Fibroblast of lung (primary cell): ENCODE measurements around the gene CACFD1. TPM values are rescaled to one million over a fixed set of nuclear protein-coding genes. Genes with fewer than 3 reads are reported as not detected.

ENCODE experiments used
- DNase-seq, 2 donors: peaks; one replicate each; pipeline versions ENCODE4 v3.0.0 to v3.0.0-alpha.2; 2010; ENCODE audit warnings: low read depth in 2 of 2
- H2AFZ ChIP-seq: 2 replicates; pipeline ENCODE4 v1.5.1; 2012; ENCODE audit warnings: low read length, control low read depth, inconsistent platforms
- H3K27ac ChIP-seq: 2 replicates; pipeline ENCODE4 v1.5.1; 2011; ENCODE audit warnings: low read length, control low read depth; ENCODE audit not compliant: insufficient read depth
- H3K27me3 ChIP-seq: 2 replicates; pipeline ENCODE4 v1.5.1; 2011; ENCODE audit warnings: mild to moderate bottlenecking, low read length; ENCODE audit not compliant: control insufficient read depth, insufficient read depth
- H3K36me3 ChIP-seq: 2 replicates; pipeline ENCODE4 v1.5.1; 2011; ENCODE audit warnings: low read length; ENCODE audit not compliant: control insufficient read depth, insufficient read depth
- H3K4me1 ChIP-seq: 2 replicates; pipeline ENCODE4 v1.5.1; 2011; ENCODE audit warnings: low read length; ENCODE audit not compliant: control insufficient read depth, insufficient read depth; ENCODE audit errors: extremely low read depth
- H3K4me2 ChIP-seq: 2 replicates; pipeline ENCODE4 v1.5.1; 2011; ENCODE audit warnings: low read length, control low read depth; ENCODE audit not compliant: insufficient read depth; ENCODE audit errors: extremely low read depth
- H3K4me3 ChIP-seq, 4 experiments: fragments of 200-600 bp in 1 of 4; sonication (generic) in 1 of 4; replicated peaks in 1 of 4; 2 replicates each; pipeline ENCODE4 v1.5.1; 2011 to 2016; ENCODE audit warnings: low read length in 4 of 4, low read depth in 3 of 4, mild to moderate bottlenecking in 3 of 4, control low read depth in 2 of 4, inconsistent platforms in 1 of 4, mixed read lengths in 1 of 4; ENCODE audit not compliant: insufficient read depth in 1 of 4; ENCODE audit errors: control extremely low read depth in 1 of 4
- H3K79me2 ChIP-seq: 2 replicates; pipeline ENCODE4 v1.5.1; 2012; ENCODE audit warnings: mild to moderate bottlenecking, low read length, inconsistent platforms; ENCODE audit not compliant: control insufficient read depth, insufficient read depth
- H3K9ac ChIP-seq: 2 replicates; pipeline ENCODE4 v1.5.1; 2011; ENCODE audit warnings: mild to moderate bottlenecking, low read length, control low read depth; ENCODE audit not compliant: insufficient read depth
- H3K9me3 ChIP-seq: 2 replicates; pipeline ENCODE4 v1.5.1; 2012; ENCODE audit warnings: low read depth, low read length; ENCODE audit not compliant: control insufficient read depth, insufficient read depth
- H4K20me1 ChIP-seq: 2 replicates; pipeline ENCODE4 v1.5.1; 2011; ENCODE audit warnings: low read length; ENCODE audit not compliant: control insufficient read depth, insufficient read depth; ENCODE audit errors: extremely low read depth
- EZH2 ChIP-seq: IDR thresholded peaks from 2 replicates; pipeline ENCODE4 v1.5.1; 2012; ENCODE audit warnings: low read length, control low read depth, mild to moderate bottlenecking; ENCODE audit errors: missing control alignments
- polyA plus RNA-seq, 2 donors: library from polyadenylated mRNA; depleted of rRNA in 1 of 2; stranded (reverse) in 1 of 2; unstranded in 1 of 2; fragments of >200 nt; gene quantifications; 2 replicates each; pipeline ENCODE4 v1.2.1, GENCODE V29; 2011 to 2012; ENCODE audit warnings: missing spikeins in 1 of 2
- total RNA-seq: library from RNA; depleted of rRNA; stranded (reverse); fragments of >200 nt; gene quantifications from 2 replicates; pipeline ENCODE4 v1.2.1, GENCODE V29; 2014
- TF ChIP-seq, protein P1 (sequence below), 2 donors: IDR thresholded peaks in 1 of 2; conservative IDR thresholded peaks in 1 of 2; 1 replicate in 1 of 2; 2 replicates in 1 of 2; pipeline ENCODE4 v1.5.1; 2011 to 2012; ENCODE audit warnings: low read length in 2 of 2, control low read depth in 1 of 2, inconsistent platforms in 1 of 2, low read depth in 1 of 2, mild to moderate bottlenecking in 1 of 2

The CACFD1 gene
- total and polyA plus RNA-seq, 2 donors (not counting 1 experiment from before 2014, with no cell fraction given) = 4.7 to 9.1 TPM

DNA sequence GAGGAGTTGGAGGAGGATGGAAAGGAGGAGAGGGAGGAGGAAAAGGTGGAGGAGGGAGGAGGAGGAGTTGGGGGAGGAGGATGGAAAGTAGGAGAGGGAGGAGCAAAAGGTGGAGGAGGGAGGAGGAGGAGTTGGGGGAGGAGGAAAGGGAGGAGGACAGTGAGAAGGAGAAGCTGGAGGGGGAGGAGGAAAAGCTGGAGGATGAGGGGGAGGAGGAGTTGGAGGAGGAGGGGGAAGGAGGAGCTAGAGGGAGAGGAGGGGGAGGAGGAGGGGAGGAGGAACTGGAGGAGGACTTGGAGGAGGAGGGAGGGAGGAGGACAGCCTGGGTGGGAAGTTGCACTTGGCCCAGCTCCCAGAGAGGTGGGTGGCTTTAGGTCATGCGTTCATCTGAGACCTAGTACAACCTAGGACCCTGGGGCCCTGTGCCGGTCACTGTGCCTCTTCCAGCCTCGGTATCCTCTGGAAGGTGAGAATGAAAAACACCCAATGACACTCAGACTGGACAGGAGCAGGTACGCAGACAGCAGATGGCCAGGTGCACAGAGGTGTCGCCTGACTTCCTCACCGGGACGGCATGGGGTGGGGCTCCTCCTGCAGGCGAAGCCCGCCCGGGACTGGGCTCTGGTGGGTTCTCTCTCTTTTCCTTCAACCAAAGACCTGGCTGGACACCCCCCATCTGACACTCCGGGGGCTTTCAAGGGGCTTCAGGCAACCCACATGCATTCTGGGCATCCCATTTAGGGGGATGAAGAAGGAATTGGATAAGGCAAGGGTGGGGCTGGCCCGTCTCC, 31.3 kb downstream of the CACFD1 start:
- no peak for TF ChIP-seq EZH2
- TF ChIP-seq, protein P1, sequence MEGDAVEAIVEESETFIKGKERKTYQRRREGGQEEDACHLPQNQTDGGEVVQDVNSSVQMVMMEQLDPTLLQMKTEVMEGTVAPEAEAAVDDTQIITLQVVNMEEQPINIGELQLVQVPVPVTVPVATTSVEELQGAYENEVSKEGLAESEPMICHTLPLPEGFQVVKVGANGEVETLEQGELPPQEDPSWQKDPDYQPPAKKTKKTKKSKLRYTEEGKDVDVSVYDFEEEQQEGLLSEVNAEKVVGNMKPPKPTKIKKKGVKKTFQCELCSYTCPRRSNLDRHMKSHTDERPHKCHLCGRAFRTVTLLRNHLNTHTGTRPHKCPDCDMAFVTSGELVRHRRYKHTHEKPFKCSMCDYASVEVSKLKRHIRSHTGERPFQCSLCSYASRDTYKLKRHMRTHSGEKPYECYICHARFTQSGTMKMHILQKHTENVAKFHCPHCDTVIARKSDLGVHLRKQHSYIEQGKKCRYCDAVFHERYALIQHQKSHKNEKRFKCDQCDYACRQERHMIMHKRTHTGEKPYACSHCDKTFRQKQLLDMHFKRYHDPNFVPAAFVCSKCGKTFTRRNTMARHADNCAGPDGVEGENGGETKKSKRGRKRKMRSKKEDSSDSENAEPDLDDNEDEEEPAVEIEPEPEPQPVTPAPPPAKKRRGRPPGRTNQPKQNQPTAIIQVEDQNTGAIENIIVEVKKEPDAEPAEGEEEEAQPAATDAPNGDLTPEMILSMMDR (conservative IDR thresholded peaks at IDR 0.05 in 1 of 2, IDR thresholded peaks at IDR 0.05 in 1 of 2; ENCODE audit: low read depth in 1 of 2, low read length in 2 of 2) = no peak
- no peak overlapping the region for H2AFZ ChIP-seq
- H3K4me2 ChIP-seq = no peak overlapping the region
- no peak overlapping the region for H3K27ac ChIP-seq
- H3K9ac ChIP-seq = no peak overlapping the region
- H3K36me3 ChIP-seq = no peaks in the 10 kb centered on the region
- H4K20me1 ChIP-seq = no peaks in the 10 kb centered on the region
- no peak for DNase-seq
- H3K9me3 ChIP-seq = no peaks in the 10 kb centered on the region
- H3K4me1 ChIP-seq = peaks cover 3% of the 10 kb centered on the region
- H3K27me3 ChIP-seq = peaks cover 3% of the 10 kb centered on the region
- H3K79me2 ChIP-seq = no peaks in the 10 kb centered on the region
- no peak overlapping the region for H3K4me3 ChIP-seq

DNA sequence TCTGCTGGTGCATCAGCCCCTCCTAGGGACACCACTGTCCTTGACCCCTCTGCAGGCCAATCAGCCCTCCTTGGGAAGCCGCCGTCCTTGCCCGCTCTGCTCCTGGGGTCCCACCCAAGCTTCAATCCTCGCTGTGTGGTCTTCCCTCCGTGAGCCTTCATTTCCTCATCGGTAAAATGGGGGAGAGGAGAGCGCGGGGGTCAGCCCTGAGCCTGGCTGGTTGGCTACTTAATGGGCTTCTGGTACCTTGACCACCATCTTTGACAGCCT, 31.8 kb downstream of the CACFD1 start:
- H3K4me3 ChIP-seq = no peak overlapping the region
- no peak for TF ChIP-seq EZH2
- TF ChIP-seq, protein P1 (conservative IDR thresholded peaks at IDR 0.05 in 1 of 2, IDR thresholded peaks at IDR 0.05 in 1 of 2; ENCODE audit: low read depth in 1 of 2, low read length in 2 of 2) = no peak
- no peak overlapping the region for H3K27ac ChIP-seq
- no peak overlapping the region for H3K4me2 ChIP-seq
- no peaks in the 10 kb centered on the region for H3K36me3 ChIP-seq
- no peak overlapping the region for H2AFZ ChIP-seq
- H3K27me3 ChIP-seq = peaks cover 3% of the 10 kb centered on the region
- H3K79me2 ChIP-seq = no peaks in the 10 kb centered on the region
- no peak overlapping the region for H3K9ac ChIP-seq
- no peaks in the 10 kb centered on the region for H4K20me1 ChIP-seq
- peaks cover 3% of the 10 kb centered on the region for H3K4me1 ChIP-seq
- no peak for DNase-seq
- H3K9me3 ChIP-seq = no peaks in the 10 kb centered on the region

DNA sequence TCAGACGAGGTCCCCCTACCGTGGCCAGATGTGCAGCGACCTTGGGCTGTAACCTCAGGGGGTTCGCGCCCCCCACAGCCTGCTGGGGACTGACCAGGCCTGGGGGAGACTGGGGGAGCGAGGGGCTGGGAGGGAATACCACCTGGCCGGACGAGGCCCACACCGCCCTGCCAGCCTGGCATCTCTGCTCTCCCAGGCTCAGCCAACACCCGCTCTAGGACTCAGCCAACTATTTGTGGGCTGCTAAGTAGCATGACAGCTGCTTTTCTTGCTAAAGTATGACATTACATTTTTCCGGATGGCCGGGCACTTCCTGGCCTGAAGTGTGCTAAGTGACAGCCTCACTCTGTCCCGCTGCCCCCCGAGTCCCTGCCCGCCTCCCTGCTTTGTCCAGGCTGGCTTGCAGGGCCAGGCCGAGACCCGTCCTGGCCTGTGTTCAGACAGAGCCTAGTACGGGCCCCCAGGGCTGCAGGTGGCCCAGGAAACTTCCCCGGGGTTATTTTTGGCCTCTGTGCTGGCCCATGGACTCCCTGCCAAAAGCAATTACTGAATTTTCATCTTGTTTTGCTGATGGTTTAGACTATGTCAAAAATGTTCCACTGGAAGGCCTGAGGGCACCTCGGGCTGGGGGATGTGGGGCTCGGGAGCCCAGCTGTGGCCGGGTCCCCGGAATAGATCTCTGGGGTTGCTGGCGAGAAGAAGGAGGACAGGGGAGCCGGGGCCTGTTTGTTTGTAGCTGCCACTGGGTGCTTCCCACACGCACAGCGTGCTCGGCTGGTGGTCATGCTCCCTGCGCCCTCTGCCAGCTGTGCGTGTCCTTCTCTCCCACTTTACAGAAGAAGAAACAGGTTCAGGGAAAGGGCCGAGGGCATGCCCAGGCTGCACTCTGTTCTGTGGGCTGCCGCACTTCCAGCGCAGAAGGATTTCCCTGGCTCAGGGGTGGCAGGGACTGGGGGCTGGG, 32.6 kb downstream of the CACFD1 start:
- Histone ChIP-seq H4K20me1 (no peaks in the 10 kb centered on the region), H2AFZ (no peak overlapping the region), H3K4me1 (peaks cover 3% of the 10 kb centered on the region), H3K27ac (no peak overlapping the region), H3K79me2 (no peaks in the 10 kb centered on the region), H3K4me2 (no peak overlapping the region), H3K9ac (no peak overlapping the region), H3K36me3 (no peaks in the 10 kb centered on the region), H3K4me3 (no peak overlapping the region), H3K27me3 (peaks cover 7% of the 10 kb centered on the region), H3K9me3 (no peaks in the 10 kb centered on the region)
- TF ChIP-seq, protein P1 (conservative IDR thresholded peaks at IDR 0.05 in 1 of 2, IDR thresholded peaks at IDR 0.05 in 1 of 2; ENCODE audit: low read depth in 1 of 2, low read length in 2 of 2) = no peak
- no peak for TF ChIP-seq EZH2
- peak in 1 of 2 donors; percentile 28 for DNase-seq
